ENCODE data around the gene GGCX. TPM values are rescaled to one million over a fixed set of nuclear protein-coding genes. Genes with fewer than 3 reads are reported as not detected.

GGCX gene
- total and polyA plus RNA-seq, 9 of the 15 experiments (the other 6 are each of a cell fraction or from before 2014, with no cell fraction given) = 14.4 to 47.1 (median 28.1) TPM

- H3K9ac ChIP-seq (ENCODE audit: insufficient read depth in 1 of 2, low read depth in 2 of 2, low read length in 2 of 2) = no peak overlapping the region
- ATAC-seq (no peak), DNase-seq (ENCODE audit: extremely low read depth in 1 of 4, low spot score in 3 of 4) (no peak), FAIRE-seq (no peak)
- no TSS peak for BruUV-seq (replicated peaks)
- intact Hi-C loops (cut with micrococcal nuclease) = no loop called here
- peaks cover 8% of the 10 kb centered on the region for H3K9me1 ChIP-seq (ENCODE audit: control insufficient read depth, insufficient read depth, low read length)
- POLR2A ChIA-PET = interaction anchor here (0.8 to 2.3 kb wide), 5 partner anchors 9 to 38 kb away, joined by 3 to 8 read pairs (median 3); no protein-coding TSS in a partner anchor
- no peak overlapping the region for H3K4me2 ChIP-seq (ENCODE audit: insufficient read depth, low read length)
- H3K4me3 ChIP-seq = no peak overlapping the region
- 89% methylated on average over 12 of the region's 16 CpGs for WGBS (ENCODE audit: insufficient coverage, low coverage, missing lambda C conversion rate)
- H3K27ac ChIP-seq (ENCODE audit: extremely low read depth, low read depth, low read length) = no peak overlapping the region; the same call in 2 of the 3 replicates
- no peaks in the 10 kb centered on the region for H4K20me1 ChIP-seq (replicated peaks; ENCODE audit: control insufficient read depth, insufficient read depth, low read length)
- TF ChIP-seq CEBPG (CRISPR knock-in tag; IDR thresholded peaks at IDR 0.05) (no peak), CEBPG (tag; conservative IDR thresholded peaks at IDR 0.05 in 1 of 2, IDR thresholded peaks at IDR 0.05 in 1 of 2) (peak in 1 of 2 experiments; percentile 31; a peak in 1 of 4 replicates), ZSCAN32 (CRISPR knock-in tag; IDR thresholded peaks at IDR 0.05) (no peak), CEBPB (tag; IDR thresholded peaks at IDR 0.05) (peak; percentile 61; the same call in 1 of the 2 replicates), POLR2AphosphoS5 (IDR thresholded peaks at IDR 0.05; ENCODE audit: control insufficient read depth, insufficient read depth, low read depth, low read length) (no peak)
- H3K36me3 ChIP-seq (ENCODE audit: control insufficient read depth, insufficient read depth, low read length) = peaks cover 42% of the 10 kb centered on the region; the same call in 2 of the 3 replicates
- peaks cover 45 to 51% of the 10 kb centered on the region in 2 experiments for H3K4me1 ChIP-seq (replicated peaks in 1 of 2; ENCODE audit: control insufficient read depth in 2 of 2, insufficient read depth in 2 of 2, low read length in 2 of 2)
- no peaks in the 10 kb centered on the region for H3K9me3 ChIP-seq (replicated peaks; ENCODE audit: control insufficient read depth, insufficient read depth, low read depth, low read length)
- CTCF ChIA-PET (ENCODE audit: low intra/inter-chr PET ratio) = no interaction called here
- in situ Hi-C loops (cut with MboI) = no loop called here
- H2AFZ ChIP-seq (ENCODE audit: low read depth, low read length) = no peak overlapping the region
- H3K79me2 ChIP-seq (ENCODE audit: control insufficient read depth, insufficient read depth, low read length) = peaks cover 15% of the 10 kb centered on the region
- H3K27me3 ChIP-seq (ENCODE audit: control insufficient read depth in 2 of 2, insufficient read depth in 2 of 2, low read length in 2 of 2) = no peaks in the 10 kb centered on the region
Observed at GRCh38 chr2:85583667-85584353, 22.5 kb upstream of the GGCX start.

All from K562 (cell line).